Stomach smooth muscle (tissue), 2 donors: ENCODE data around the gene BBC3.

Experiments used
- H3K27ac ChIP-seq: one replicate; pipeline ENCODE4 v1.7.0; 2013; ENCODE audit warnings: mild to moderate bottlenecking, low read length, inconsistent platforms
- H3K27me3 ChIP-seq, 2 donors: one replicate each; pipeline ENCODE4 v1.7.0; 2013; ENCODE audit warnings: low read length in 2 of 2; ENCODE audit not compliant: insufficient read depth in 2 of 2, control insufficient read depth in 1 of 2
- H3K36me3 ChIP-seq, 2 donors: one replicate each; pipeline ENCODE4 v1.7.0; 2013; ENCODE audit warnings: low read length in 2 of 2; ENCODE audit not compliant: control insufficient read depth in 2 of 2, insufficient read depth in 2 of 2
- H3K4me1 ChIP-seq: one replicate; pipeline ENCODE4 v1.7.0; 2013; ENCODE audit warnings: low read length; ENCODE audit not compliant: control insufficient read depth, insufficient read depth
- H3K4me3 ChIP-seq, 2 donors: one replicate each; pipeline ENCODE4 v1.7.0; 2013; ENCODE audit warnings: low read length in 2 of 2
- H3K9ac ChIP-seq, 2 donors: one replicate each; pipeline ENCODE4 v1.7.0; 2013; ENCODE audit warnings: low read length in 2 of 2, mild to moderate bottlenecking in 1 of 2
- H3K9me3 ChIP-seq, 2 donors: one replicate each; pipeline ENCODE4 v1.7.0; 2013; ENCODE audit warnings: low read length in 2 of 2; ENCODE audit not compliant: control insufficient read depth in 2 of 2
- donor health status: healthy.
- donor health status: Pancreatic carcinoma.

BBC3 gene

DNA sequence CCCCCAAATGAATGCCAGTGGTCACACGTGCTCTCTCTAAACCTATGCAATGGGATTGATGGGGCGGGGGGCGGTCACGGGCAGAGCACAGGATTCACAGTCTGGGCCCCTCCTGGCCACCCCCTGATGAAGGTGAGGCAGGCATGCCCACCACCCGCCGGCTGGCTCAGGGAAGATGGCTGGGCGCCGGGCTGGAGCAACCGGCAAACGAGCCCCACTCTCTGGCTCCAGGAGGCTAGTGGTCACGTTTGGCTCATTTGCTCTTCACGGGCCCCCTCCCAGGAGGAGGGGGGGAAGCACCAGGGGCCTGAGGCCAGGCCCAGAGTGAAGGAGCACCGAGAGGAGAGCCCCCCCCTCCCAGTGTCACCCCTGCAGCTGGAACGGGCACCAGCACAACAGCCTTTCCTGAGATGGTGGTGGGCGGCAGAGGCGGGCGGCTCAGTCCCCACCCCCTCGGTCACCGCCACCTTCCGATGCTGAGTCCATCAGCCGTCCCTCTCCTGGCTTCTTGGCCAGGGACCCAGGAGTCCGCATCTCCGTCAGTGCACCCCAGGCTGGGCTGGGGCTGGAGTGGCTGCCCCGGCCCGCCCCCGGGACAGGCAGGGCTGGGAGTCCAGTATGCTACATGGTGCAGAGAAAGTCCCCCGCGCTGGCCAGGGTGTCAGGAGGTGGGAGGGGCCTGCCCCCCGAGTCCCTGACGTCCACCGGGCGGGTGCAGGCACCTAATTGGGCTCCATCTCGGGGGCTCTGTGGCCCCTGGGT is 9.7 kb downstream of the BBC3 start:
- H3K27me3 ChIP-seq, result no peaks in the 10 kb centered on the region
- H3K4me1 ChIP-seq, result peaks cover 7% of the 10 kb centered on the region
- H3K9me3 ChIP-seq, result no peaks in the 10 kb centered on the region
- H3K27ac ChIP-seq, result no peak overlapping the region
- peaks cover 5 to 11% of the 10 kb centered on the region in 2 donors for H3K36me3 ChIP-seq
- H3K9ac ChIP-seq, result no peak overlapping the region
- no peak overlapping the region for H3K4me3 ChIP-seq

DNA sequence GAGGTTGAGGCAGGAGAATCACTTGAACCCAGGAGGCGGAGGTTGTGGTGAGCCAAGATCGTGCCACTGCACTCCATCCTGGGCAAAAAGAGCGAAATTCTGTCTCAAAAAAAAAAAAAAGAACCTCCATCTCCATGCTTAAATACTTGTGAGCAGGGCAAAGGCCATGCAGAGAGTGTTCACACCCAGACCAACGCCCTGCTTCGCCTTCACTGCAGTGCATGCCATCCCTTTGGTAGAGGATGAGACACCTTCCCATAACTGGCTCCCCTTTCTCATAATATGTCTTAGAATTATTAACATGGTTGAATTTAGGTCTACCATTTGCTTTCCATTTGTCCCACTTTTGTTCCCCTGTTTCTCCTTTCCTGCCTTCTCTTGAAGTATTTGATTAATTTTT is 15.4 kb downstream of the BBC3 start:
- peaks cover 2% of the 10 kb centered on the region in 2 donors for H3K36me3 ChIP-seq

DNA sequence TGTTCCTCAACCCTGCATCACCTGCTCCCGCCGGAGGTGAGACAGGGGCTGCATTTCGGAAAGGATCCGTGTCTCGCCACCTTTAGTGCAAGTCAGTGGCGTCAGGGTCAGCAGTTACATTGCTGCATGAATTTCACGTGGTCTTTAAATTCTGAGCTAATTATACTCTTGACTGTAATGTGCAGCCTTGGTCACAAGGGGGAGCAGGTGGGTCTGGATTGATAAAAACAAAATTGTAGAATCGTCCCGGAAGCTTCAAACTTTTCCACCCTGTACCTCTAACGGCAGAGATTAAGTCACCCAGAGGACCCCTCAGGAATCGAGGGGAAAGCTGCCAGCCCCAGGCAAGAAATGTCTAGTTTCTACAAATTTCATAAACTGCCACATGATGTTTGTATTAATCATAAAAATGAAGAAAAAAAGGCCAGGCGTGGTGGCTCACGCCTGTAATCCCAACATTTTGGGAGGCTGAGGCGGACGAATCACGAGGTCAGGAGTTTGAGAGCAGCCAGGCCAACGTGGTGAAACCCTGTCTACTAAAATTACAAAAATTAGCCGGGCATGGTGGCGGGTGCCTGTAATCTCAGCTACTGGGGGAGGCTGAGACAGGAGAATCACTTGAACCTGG is 20.2 kb downstream of the BBC3 start:
- peaks cover 11 to 30% of the 10 kb centered on the region in 2 donors for H3K36me3 ChIP-seq
- no peaks in the 10 kb centered on the region for H3K9me3 ChIP-seq
- H3K9ac ChIP-seq, result peak overlapping the region in 1 of 2 donors; percentile 42
- peak overlapping the region; percentile 46 for H3K27ac ChIP-seq
- peaks cover 14% of the 10 kb centered on the region for H3K4me1 ChIP-seq
- no peaks in the 10 kb centered on the region for H3K27me3 ChIP-seq
- H3K4me3 ChIP-seq, result no peak overlapping the region

More for the DNA sequence above, 15.4 kb downstream of the BBC3 start:
- H3K4me1 ChIP-seq, result peaks cover 4% of the 10 kb centered on the region
- no peaks in the 10 kb centered on the region for H3K9me3 ChIP-seq
- H3K4me3 ChIP-seq, result no peak overlapping the region
- H3K27me3 ChIP-seq, result no peaks in the 10 kb centered on the region
- no peak overlapping the region for H3K27ac ChIP-seq
- no peak overlapping the region for H3K9ac ChIP-seq

DNA sequence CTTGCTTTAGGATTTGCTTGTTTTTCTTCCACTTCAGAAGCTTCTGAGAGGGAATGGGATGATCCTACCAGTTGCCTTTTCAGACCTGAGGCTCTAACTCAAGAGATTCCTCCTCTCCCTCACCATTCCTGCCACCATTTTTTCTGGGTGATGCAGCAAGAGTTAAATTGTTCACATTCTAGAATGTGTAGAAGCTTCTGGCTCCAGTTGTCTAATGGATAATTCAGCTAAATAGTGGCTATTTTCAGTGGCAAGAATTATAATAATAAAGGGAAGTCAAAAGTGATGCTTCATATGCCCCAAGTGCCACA is 20.9 kb downstream of the BBC3 start:
- peaks cover 13 to 36% of the 10 kb centered on the region in 2 donors for H3K36me3 ChIP-seq
- peak overlapping the region; percentile 46 for H3K27ac ChIP-seq
- no peaks in the 10 kb centered on the region for H3K9me3 ChIP-seq
- peaks cover 14% of the 10 kb centered on the region for H3K4me1 ChIP-seq
- no peak overlapping the region for H3K4me3 ChIP-seq
- no peaks in the 10 kb centered on the region for H3K27me3 ChIP-seq
- H3K9ac ChIP-seq, result no peak overlapping the region

DNA sequence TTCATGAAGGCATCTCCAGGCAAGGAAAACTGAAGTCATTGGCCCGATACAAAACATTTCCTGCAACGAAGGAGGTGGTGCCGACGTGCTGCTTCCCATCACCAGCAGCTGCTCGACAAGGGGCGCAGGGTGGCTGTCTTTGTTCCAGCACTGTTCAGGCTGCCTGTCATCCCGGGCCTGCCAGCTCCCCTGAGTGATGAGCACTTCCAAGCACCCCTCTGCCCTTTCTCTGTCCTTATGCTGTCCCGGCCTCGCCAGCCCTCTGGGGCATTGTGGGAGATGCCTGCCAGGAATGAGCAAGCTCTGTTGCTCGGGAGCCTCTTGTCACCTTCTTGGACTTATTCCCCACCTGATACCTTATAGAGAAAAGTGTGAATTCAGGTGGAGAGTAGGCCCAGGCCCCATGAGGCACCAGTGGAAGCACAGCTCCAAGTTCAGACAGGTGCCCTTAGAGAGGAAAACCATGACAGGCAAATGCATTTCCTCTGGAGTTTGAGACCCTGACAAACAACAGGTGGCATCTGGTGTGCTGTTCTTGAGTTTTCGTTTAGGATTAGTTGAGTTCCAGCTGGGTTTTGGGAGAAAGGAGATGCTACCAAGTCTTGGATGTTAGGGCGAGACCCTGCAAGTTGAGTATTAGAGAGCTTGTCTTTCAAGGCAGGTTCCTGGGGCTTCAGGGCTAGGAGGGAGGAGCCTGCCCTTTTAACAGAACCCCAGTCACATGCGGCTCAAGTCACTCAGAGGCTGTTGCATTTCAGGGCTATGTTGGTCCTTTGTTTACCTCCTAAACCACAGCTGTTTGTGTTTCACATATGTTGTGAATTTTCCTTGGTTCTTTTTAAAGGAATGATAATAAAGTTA is 21.4 kb downstream of the BBC3 start:
- no peaks in the 10 kb centered on the region for H3K9me3 ChIP-seq
- no peak overlapping the region for H3K9ac ChIP-seq
- peaks cover 14% of the 10 kb centered on the region for H3K4me1 ChIP-seq
- peak overlapping the region; percentile 46 for H3K27ac ChIP-seq
- no peaks in the 10 kb centered on the region for H3K27me3 ChIP-seq
- no peak overlapping the region for H3K4me3 ChIP-seq
- H3K36me3 ChIP-seq, result peaks cover 18 to 41% of the 10 kb centered on the region in 2 donors

DNA sequence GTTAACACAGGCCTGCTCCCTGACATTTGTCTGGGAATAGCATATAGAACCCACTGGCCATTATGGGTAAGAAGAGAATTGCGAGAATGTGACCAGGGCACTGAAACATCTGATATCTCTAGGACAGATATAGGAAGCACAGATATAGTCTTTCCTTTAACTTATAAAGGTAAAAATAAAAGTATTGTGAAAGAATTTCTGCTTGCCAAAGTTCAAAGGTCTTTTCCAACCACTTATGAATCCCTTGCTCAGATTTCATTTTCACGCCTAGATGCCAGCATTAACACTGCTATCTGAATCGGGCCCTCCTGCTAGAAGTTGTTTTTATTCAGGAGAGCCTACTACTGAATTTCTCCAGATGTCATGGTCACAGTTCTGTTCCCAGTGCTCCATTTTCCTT is 27.7 kb downstream of the BBC3 start:
- no peaks in the 10 kb centered on the region for H3K27me3 ChIP-seq
- H3K27ac ChIP-seq, result no peak overlapping the region
- H3K9ac ChIP-seq, result no peak overlapping the region
- H3K9me3 ChIP-seq, result no peaks in the 10 kb centered on the region
- H3K4me3 ChIP-seq, result no peak overlapping the region
- H3K4me1 ChIP-seq, result no peaks in the 10 kb centered on the region
- H3K36me3 ChIP-seq, result peaks cover 30 to 42% of the 10 kb centered on the region in 2 donors

DNA sequence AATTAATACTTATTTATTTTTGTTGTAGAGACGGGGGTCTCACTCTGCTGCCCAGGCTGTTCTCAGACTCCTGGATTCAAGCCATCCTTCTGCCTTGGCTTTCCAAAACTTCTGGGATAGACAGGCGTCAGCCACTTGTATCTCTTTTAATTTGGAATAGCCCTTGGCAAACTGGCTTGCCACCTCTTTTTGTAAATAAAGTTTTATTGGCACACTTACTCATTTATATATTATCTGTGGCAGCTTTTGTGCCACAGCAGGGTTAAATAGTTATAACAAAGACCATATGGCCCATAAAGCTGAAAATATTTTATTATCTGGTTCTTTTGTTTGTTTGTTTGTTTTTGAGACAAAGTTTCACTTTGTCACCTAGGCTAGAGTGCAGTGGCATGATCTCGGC is 30.5 kb downstream of the BBC3 start:
- Histone ChIP-seq H3K27ac (no peak overlapping the region), H3K4me3 (no peak overlapping the region), H3K9me3 (no peaks in the 10 kb centered on the region), H3K36me3 (peaks cover 32 to 36% of the 10 kb centered on the region in 2 donors), H3K27me3 (no peaks in the 10 kb centered on the region), H3K9ac (no peak overlapping the region), H3K4me1 (no peaks in the 10 kb centered on the region)

DNA sequence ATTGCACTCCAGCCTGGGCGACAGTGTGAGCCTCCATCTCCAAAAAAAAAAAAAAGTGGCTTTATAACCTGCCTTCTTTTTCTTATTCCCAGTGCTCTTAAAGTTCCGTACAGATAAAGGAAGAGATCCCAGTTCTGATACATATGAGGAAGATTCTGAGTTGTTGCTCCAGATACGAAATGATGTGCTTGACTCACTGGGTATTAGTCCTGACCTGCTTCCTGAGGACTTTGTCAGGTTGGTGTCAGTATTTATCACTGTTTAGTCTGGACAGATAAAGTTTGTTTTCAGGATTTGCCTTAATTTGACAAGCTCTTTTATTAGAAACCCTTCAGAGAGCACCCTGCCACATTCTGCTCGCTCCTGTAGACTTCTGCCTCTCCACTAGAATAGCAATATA is 33.9 kb downstream of the BBC3 start:
- Histone ChIP-seq H3K36me3 (peaks cover 14 to 18% of the 10 kb centered on the region in 2 donors), H3K27me3 (no peaks in the 10 kb centered on the region), H3K4me1 (no peaks in the 10 kb centered on the region), H3K9ac (no peak overlapping the region), H3K9me3 (no peaks in the 10 kb centered on the region), H3K27ac (no peak overlapping the region), H3K4me3 (no peak overlapping the region)

DNA sequence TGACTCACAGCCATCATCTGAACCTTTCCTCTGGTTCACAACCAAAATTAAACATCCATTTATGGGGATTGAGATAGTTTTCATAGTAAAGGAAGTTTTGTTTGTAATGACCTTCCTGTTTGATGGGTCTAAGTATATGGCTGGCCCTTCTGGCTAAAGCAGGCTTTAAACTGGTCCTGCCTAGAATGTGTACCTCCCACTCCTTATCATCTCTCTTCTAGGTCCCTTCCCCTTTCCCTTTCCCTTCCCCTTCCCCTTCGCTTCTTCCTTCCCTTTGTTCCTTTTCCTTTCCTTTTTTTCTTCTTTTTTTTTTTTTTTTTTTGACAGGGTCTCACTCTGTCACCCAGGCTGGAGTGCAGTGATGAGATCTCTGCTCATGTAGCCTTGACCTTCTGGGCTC is 35.6 kb downstream of the BBC3 start:
- Histone ChIP-seq H3K27me3 (no peaks in the 10 kb centered on the region), H3K9ac (no peak overlapping the region), H3K27ac (no peak overlapping the region), H3K4me3 (no peak overlapping the region), H3K4me1 (peaks cover 12% of the 10 kb centered on the region), H3K9me3 (no peaks in the 10 kb centered on the region), H3K36me3 (peaks cover 12 to 21% of the 10 kb centered on the region in 2 donors)

DNA sequence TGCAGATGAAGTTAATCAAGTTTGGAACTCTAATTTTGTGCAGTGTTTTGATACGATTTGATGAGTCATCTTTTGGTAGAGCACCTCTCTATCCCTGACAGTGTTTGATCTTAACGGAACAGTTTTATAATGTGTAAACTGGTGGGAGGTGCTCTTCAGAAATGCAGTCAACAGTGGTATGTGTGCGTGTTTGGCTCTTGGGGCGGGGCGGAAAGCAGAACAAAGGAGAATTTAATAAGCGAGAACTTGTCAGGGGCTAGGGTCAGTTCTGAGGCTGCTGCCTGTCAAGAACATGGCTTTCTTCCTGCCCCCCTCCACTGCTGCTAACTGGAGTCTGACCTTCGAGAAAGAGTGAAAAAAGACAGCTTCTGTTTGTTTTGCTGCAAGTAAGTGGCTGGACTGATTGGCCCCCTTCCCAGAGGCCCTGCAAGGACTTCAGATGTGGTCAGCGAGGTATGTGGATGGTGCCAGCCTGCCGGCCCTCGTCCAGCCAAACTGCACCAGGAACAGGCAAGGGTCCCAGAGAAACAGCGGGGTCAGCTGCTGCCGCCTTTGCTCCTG is 40.8 kb downstream of the BBC3 start:
- no peaks in the 10 kb centered on the region for H3K27me3 ChIP-seq
- H3K9me3 ChIP-seq, result no peaks in the 10 kb centered on the region
- H3K4me1 ChIP-seq, result peaks cover 51% of the 10 kb centered on the region
- peak overlapping the region; percentile 55 to 56 for H3K4me3 ChIP-seq
- peak overlapping the region; percentile 77 for H3K27ac ChIP-seq
- H3K36me3 ChIP-seq, result peaks cover 0 to 2% of the 10 kb centered on the region in 2 donors
- peak overlapping the region; percentile 43 to 52 for H3K9ac ChIP-seq
